NCI-H1048 (cell line): ENCODE results near the gene FBXO10.

ENCODE experiments used
- DNase-seq: peaks from one replicate; lab custom pipeline; 2025; lab: John Stamatoyannopoulos, UW

Gene FBXO10

DNA sequence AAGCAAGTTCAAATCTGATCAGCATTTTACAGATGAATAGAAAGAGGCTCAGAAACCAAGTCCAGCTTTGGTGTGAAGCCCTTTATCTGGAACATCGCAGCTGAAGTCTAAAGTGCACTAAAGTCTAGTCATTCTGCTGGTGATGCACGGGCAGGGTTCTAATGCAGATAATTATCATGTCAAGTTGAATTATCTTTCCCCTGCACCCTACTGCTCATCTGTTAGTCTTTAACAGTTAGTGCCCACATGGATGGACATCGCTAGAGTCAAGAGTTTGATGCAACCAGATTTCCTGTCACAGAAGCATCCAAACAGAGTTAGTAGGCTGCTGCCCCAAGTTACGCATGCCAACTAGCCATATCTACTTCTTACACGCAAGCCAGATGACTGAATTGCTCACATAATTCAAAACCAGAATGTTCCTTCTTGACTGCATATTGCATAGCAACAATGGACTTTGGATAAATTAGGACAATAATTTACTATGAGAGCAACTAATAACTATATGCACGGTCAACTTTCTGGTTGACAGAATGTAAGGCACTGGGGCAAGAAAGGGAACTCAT is 17.8 kb upstream of the FBXO10 start:
- DNase-seq: no peak

DNA sequence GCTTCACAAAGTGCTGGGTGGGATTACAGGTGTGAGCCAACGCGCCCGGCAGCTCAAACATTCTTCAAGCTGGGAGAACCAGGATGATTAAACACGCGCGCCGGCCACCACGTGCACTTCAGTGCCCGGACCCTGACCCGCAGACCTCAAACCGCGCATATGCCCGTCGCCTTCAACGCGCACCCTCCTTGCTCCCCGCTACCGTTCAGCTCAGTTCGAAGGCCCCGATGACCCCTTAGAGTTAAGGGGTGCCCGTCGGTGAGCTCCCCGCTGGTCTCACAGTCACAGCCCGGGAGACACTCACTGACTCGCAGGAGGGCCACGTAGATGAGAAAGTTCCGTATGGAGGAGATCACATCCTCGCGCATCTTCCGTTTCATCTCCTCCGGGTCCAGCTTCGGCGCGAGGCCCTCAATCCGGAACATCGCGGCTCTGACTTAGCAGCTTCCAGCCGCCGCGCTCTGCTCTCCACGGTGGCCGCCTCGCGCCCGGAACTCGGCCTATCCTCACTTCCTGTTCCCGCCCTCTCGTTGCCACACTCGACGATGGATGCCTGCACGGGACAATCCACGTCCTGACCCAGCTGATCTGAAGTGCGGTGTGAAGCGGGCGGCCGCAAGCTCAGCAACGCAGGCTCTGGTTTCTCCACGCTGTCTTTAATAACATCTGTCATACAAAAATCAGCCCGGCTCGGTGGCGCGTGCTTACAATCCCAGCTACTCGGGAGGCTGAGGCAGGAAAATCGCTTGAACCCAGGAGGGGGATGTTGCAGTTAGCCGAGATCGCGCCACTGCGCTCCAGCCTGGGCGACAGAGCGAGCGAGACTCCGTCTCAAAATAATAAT is 16.1 kb upstream of the FBXO10 start, which contains the start of gene TOMM5:
Gene TOMM5, minus strand, starts transcription at position 490 of the 844 bp plus-strand sequence. Its CDS starts 65 bp downstream, at position 425.
- peak; percentile 56 for DNase-seq

DNA sequence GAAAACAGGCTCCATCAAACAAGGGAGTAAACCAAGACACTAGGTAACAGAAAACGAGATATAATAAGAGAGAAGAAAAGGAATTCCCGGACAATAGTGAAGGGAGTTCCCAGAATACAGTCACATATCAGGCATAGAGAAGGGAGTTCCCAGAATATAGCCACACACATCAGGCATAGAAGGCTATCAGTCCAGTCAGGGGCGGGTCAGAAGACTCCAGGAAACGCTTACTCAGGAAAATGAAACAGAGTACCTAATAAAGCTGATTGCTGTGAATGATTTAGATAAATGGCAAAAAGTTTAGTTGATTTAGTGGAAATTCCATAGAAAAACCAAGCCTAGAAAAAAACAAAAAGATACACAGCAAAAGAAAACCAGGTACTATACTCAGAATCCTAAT is 11.3 kb upstream of the FBXO10 start:
- DNase-seq: no peak

DNA sequence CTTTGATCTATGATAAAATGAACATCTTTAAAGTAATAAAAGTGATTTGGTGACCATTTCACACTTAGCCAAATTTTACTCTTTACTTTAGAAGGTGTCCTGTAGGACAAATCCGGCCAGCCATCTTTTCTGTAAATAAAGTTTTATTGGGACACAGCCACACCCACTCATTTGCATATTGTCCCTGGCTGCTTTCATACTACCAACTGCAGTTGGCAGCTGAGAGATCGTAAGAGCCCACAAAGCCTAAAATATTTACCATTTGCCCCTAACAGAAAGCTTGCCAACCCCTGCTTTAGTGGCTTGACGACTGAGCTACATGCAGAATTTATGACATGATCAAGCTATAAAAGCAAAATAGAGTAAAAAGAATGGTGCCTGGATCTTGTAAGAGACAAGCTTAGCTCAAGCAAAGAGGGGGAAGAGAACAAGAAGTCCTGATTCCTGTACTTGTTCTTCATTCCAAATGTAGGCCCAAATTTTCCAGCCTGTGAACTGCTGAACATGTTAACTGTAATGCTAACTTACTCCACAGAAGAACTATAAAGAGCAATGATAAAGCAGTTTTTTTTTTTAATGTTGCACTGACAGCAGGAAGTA is 7.4 kb upstream of the FBXO10 start:
- no peak for DNase-seq

DNA sequence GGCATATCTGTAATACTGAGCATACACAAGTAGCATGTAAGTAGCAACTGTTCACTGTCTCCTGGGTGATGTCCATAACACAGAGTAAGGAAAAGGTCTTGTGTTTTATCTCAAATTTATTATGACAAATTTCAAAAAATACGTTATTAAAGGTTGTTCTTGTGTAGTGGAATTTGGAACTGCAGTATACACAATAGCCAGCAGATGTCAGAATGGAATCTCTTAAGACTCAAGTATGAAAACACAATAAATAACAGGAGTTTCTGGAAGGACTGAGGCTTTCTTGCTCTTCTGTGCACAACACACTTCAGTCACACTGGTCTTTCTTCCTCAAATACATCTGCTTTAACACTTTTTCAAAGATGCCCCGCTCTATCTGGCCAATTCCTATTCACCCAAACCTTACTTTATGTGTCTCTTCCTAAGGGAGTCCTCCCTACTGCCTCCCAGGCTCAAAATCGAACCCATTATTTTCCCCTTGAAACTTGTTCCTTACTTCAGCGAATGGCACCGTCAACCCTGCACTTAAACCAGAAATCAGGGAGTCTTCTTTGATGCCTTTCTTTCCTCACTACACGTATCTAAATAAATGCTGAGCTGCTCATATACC is 6.5 kb upstream of the FBXO10 start:
- no peak for DNase-seq

DNA sequence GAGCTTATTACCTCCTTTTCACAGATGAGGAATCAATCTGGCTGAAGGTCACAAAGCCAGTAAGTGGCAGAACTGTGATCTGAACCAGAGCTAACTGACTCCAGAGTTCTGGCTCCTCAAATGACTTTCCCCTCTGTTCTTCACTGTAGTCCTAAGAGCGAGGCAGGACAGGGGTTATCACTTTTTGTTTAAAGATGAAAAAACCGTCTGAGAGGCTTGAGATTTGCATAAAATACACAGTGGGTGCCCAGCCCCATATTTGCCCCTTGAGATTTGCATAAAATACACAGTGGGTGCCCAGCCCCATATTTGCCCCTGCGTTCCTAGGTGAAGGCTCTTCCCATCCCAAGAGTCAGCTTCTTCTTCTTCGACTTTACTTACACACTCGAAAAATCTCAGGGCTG is 667 bp downstream of the FBXO10 start:
- no peak for DNase-seq

DNA sequence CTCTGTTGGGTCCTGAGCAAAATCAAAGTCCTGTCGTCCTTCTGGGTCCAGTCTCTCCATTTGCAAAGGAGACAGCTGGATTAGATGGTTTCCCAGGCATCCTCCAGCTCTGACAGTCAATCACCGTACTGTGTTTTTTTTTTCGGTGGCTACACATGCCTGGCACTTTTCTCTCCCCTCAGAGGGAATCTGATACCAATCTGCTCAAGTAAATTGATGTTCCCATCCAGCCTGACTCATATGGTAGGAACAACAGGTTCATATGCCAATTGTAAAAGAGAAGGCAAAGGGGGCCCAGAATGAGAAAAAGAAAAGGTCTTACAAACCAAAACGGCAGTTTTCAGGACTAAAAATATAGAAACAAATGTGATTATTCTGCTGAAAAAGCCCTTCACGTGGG is 1.2 kb downstream of the FBXO10 start:
- DNase-seq: no peak

DNA sequence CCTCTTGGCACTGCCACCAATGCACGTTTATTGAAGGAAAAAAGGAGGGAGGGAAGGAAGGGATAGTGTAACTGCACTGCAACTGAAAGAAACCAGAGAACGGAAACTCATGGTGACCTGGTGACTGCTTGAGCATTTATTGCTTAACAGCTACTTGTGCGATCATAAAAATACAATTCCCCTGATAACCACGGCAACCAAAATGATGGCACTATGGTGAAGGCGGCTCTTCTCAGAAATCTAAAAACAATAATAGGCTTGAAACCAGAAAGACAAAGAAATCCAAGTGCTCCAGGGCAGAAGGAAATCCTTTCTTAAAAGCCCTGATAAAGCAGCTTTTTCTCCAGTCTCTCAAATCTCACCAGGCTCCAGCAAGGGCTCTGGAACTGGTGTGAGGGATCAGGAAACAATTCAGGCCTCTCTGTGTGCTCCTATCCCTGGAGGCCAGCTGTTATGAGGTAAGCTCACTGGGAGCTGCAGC is 1.9 kb downstream of the FBXO10 start:
- no peak for DNase-seq

DNA sequence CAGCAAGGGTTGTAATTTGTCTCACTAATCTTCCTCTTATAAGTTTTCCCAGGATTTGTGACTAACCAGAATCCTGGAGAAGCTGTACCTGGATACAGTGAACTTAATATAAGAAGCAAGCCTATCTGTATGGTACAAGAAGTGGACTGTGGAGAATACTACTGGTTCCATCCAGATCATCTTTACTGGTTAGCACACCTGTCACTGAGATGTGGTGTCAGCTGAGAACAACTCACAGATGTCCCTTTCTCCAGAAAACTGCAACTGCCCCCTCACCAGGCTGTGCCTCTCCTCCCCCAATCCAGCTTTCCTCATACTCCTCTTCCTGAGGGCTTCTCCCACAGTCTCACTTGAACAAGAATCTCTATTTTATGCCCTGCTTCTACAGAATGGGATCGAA is 4.9 kb downstream of the FBXO10 start:
- DNase-seq: no peak

DNA sequence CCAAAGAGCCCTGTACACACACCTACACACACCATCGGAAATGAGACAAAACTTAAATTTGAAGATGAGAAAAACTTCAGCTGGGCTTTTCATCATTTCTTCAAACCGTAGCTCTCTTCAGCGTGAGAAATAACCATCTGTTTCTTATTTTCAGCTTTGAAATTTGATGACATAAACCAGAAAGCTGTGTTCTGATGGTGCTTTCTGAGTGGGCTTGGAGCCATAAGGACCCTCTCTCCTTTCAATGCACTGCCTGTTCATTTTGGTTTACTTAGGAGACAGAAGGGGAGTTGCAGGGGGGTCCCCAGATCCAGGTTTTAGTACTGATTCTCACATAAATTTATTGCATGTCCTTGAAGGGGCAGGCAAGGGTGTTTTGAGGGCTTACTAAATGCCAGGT is 9.5 kb downstream of the FBXO10 start:
- no peak for DNase-seq

DNA sequence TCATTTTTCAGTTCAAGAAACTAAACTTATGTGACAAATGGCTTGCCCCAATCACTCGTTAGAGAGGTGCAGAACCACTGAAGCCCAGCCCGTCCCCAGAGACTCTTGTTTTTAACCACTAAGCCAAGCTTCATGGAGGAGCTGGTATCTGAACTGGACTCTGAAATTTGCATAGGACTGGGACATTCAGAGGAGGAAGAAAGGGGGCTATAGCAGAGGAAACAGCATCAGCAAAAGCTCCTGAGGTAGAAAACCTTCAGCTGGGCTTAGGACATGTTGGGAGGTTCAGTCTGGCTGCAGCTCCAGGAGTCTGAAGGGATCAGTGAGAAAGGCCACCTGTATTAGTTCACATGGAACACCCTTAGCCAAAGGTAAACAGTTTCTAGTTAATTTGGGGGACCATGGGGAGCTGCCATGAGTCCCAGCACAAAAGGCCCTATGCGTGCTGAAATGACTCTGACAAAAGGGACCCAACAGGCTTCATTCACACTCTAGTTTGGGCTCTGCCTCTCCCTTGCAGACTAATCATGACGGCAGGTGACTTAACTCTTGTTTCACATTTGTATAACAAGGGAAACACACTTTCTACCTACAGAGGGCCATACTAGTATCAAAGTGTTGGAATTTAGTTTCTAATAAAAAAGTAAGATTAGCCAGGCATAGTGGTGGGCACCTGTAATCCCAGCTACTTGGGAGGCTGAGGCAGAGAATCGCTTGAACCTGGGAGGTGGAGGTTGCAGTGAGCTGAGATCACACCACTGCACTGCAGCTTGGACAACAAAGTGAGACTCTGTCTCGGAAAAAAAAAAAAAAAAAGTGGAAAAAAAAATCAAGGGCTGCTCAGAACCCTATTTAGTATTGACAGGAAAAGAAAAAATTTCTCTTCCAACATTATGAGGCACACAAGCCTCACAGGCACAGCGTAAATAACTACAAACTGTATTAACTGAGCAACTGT is 10.2 kb downstream of the FBXO10 start:
- DNase-seq: no peak

DNA sequence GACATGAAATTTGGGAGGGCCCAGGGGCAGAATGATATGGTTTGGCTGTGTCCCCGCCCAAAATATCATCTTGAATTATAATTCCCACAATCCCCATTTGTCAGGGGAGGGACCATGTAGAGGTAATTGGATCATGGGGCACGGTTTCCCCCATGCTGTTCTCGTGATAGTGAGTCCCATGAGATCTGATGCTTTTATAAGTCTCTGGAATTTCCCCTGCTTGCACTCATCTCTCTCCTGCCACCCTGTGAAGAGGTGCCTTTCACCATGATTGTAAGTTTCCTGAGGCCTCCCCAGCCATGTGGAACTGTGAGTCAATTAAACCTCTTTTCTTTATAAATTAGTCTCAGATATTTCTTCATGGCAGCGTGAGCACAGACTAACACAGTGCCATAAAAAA is 11.3 kb downstream of the FBXO10 start:
- no peak for DNase-seq

DNA sequence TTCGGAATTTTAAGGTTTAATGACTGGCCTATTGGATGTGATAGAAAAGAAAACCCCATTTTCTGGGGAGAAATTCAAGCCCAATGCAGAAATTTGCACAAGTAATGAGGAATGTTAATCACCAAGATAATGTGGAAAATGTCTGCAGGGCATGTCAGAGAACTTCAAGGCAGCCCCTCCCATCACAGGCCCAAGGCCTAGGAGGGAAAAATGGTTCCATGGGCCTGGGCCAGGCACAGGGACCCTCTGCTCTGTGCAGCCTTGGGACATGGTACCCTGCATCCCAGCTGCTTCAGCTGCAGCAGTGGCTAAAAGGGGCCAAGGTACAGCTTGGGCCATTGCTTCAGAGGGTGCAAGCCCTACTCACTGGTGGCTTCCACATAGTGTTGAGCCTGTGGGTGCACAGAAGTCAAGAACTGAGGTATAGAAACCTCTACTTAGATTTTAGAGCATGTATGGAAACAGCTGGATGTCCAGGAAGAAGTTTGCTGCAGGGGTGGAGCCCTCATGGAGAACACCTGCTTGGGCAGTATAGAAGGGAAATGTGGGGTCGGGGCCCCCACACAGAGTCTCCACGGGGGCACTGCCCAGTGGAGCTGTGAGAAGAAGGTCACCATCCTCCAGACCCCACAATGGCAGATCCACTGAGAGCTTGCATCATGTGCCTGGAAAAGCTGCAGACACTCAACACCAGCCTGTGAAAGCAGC is 12.2 kb downstream of the FBXO10 start:
- DNase-seq: no peak

DNA sequence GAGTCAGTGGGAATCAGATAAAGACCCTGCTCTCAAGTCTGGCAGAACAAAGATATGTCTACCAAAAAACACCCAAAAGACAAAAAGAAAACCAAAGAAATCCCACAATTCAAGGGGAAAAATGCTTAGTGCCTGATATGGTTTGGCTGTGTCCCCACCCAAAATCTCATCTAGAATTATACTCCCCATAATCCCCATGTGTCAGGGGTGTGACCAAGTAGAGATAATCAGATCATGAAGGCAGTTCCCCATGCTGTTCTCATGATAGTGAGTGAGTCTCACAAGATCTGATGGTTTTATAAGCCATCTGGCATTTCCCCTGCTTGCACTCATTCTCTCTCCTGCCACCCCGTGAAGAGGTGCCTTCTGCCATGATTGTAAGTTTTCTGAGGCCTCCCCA is 13.4 kb downstream of the FBXO10 start:
- DNase-seq: no peak

DNA sequence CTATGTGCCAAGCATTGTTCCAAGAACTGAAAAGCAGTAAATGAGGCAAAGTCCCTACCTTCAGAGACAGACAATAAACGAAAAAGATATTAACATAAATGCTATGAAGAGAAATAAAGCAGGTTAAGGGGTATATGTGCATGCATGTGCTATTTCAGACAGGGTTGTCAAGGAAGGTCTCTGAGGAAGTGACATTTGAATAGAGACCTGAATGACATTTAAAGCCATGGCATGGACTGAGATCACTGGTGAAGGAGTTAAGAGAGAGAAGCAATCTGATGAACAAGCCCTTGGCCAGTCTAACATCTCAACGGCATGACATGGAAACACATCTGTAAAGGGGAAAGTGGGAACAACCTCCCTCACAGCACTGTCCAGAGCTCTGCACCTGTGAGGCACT is 14.5 kb downstream of the FBXO10 start:
- DNase-seq: no peak

DNA sequence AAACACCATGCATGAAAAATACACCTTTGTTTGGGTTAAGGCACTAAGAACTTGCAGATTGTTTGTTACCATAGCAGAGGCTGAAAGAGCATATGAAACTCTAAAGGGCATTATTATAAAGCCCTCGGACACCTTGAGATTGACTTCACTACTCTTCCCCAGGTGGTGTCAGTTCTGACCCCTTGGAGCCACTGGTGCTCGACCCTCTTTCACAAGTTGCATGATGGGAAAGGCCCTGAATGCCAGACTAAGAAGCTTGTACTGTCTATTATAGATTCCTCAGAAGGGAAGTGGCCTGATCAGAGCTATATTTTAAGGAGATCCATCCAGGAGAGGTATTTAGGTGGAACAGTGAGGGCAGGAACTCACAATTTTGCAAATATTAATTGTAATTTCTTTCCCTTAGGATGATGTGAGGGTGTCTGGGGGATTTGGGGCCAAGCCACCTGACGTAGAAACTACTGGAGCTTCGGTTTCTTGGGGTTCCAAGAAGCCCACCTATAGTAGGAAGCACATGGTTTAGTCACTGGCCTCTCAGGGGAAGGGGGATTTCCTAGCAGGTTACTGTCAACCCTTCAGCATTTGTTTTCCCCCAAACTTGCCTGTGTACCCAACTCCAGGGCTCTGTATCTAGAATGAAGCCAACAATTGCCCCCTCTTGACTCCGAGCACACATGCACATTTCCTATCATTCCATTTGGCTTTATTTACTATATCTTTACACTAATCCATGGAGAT is 16.2 kb downstream of the FBXO10 start:
- no peak for DNase-seq

DNA sequence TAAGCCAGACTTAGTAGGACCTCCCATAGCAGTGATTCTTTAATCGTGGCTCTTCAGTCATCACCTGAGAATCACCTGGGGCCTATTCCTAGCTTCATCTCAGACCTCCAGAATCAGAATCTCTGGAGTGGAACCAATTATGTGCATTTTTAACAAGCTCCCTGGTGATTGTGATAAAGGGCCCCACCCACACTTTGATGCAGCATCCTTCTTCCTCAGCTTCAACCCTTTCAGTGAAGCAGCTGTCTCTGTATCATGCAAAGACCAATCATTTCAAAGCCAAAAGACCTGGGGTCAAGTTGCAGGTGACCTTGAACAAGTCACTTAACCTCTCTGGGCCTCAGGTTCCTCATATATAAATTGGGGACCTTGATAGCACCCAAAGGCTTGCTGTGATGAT is 17.1 kb downstream of the FBXO10 start:
- DNase-seq: no peak

DNA sequence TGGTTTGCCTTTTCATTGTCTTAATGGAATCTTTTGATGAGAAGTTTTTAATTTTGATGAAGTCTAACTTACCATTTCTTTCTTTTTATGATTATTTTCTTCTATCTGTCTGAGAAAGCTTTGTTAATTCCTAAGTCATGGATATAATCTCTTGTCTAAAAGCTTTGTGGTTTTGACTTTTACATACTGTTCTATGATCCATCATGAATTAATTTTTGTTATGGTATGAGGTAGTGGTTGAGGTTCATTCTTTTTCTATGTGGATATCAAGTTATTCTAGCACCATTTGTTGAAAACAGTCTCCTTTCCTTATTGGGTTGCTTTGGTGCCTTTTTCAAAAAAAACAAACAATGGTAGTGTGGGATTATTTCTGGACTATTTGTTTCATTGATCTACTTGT is 20.4 kb downstream of the FBXO10 start:
- no peak for DNase-seq

DNA sequence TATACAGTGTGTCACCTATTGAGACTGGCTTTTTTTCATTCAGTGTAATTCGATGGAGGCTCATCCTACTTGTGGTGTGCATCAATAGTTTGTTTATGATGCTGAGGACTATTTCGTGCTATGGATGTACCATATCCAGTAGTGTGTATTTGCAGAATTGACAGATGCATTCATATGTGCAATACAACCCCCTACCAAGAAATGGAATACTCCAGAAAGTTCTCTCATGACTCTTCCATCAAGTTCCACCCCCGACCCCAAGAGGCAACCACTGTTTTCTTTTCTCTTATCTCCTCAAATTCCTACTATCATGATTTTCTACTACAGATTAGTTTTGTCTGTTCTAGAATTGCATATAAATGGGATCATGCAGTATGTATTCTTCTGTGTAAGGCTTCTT is 21.9 kb downstream of the FBXO10 start:
- DNase-seq: no peak

DNA sequence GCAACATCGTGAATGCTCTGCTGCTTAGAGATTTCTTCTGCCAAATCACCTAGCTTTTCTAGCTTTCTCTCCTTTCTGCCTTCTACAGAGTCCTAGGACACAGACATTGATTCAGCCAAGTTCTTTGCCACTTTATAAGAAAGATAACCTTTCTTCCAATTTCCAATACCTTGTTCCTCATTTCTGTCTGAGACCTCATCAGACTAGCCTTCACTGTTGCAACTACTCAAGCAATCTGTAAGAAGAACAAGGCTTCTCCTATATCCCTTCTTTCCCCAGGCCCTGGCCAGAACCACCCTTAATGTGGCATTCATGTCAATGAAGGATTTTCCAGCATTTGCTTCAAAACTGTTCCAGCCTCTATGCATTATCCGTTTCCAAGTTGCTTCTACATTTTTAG is 24.3 kb downstream of the FBXO10 start:
- DNase-seq: no peak
